AG04449 (cell line): Measurements from ENCODE around the gene P2RY14.

Source experiments
- CTCF ChIA-PET: fragments of 350-600 bp; formaldehyde crosslinking; extraction: SDS; loops from one replicate; lab custom pipeline; 2021; ENCODE audit warnings: antibody characterized with exemption; lab: Yijun Ruan, JAX
- POLR2A ChIA-PET: fragments of 400-600, 350-600 bp; formaldehyde crosslinking; extraction: SDS; loops from one replicate; lab custom pipeline; 2020; ENCODE audit warnings: antibody characterized with exemption, inconsistent platforms; lab: Yijun Ruan, JAX
- DNase-seq: peaks from one replicate; pipeline ENCODE4 v3.0.0-alpha.2; 2010; ENCODE audit warnings: low read depth, low spot score
- H3K4me3 ChIP-seq: 2 replicates; pipeline ENCODE4 v1.5.1; 2011; ENCODE audit warnings: low read depth, mild to moderate bottlenecking, control low read depth, low read length
- TF ChIP-seq, protein P1 (sequence below): IDR thresholded peaks from one replicate; pipeline ENCODE4 v1.5.1; 2011; ENCODE audit warnings: mild to moderate bottlenecking, moderate library complexity, low read length, control low read depth, inconsistent platforms; ENCODE audit not compliant: insufficient read depth; ENCODE audit errors: missing control alignments

Gene P2RY14

DNA sequence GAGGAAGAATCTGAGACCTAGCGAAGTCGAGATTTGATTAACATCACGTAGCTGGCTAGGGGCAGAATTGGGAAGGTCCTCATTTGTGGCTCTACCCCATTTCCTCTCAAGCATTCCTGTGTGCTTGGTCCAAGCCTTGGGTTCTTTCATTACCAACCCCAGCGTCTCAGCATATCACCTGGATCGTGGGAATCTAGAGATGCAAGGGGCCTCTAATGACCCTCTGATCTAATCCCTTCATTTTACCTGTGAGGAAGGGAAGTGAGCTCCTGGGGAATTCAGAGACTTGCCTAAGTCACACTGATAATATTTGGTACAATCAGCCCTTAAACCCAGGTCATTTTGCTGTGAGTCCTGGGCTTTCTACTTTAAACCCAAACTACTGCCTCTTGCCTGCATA is 36.3 kb upstream of the P2RY14 start:
- TF ChIP-seq, protein P1, sequence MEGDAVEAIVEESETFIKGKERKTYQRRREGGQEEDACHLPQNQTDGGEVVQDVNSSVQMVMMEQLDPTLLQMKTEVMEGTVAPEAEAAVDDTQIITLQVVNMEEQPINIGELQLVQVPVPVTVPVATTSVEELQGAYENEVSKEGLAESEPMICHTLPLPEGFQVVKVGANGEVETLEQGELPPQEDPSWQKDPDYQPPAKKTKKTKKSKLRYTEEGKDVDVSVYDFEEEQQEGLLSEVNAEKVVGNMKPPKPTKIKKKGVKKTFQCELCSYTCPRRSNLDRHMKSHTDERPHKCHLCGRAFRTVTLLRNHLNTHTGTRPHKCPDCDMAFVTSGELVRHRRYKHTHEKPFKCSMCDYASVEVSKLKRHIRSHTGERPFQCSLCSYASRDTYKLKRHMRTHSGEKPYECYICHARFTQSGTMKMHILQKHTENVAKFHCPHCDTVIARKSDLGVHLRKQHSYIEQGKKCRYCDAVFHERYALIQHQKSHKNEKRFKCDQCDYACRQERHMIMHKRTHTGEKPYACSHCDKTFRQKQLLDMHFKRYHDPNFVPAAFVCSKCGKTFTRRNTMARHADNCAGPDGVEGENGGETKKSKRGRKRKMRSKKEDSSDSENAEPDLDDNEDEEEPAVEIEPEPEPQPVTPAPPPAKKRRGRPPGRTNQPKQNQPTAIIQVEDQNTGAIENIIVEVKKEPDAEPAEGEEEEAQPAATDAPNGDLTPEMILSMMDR, result no peak
- ChIA-PET POLR2A (no interaction called here), CTCF (interaction anchor here (10.6 kb wide), 1 partner anchor 12 kb away, joined by 94 read pairs; the partner anchor contains the start of gene P2RY13)
- no peak for DNase-seq
- no peak overlapping the region for H3K4me3 ChIP-seq

DNA sequence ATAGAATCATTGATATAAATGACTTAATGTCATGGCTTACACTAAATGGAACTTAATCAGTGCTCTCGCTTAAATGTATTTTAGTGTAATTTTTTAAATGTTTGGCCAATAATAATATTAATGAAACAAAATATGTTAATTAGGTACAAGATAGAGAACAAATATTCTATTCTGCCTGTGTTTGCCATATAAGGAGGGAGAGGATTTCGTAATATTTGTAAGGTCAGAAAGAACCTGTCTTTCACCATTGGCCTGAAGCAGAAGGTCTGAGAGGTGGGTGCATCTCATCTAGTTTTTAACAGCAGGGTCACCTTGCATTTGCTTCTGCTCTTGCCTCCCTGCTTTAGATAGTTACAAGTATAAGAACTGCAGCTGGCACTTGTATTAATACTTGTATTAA is 35.8 kb upstream of the P2RY14 start:
- POLR2A ChIA-PET, result no interaction called here
- H3K4me3 ChIP-seq, result no peak overlapping the region
- CTCF ChIA-PET, result interaction anchor here (10.6 kb wide), 1 partner anchor 12 kb away, joined by 94 read pairs; the partner anchor contains the start of gene P2RY13
- no peak for DNase-seq
- TF ChIP-seq, protein P1, result no peak

DNA sequence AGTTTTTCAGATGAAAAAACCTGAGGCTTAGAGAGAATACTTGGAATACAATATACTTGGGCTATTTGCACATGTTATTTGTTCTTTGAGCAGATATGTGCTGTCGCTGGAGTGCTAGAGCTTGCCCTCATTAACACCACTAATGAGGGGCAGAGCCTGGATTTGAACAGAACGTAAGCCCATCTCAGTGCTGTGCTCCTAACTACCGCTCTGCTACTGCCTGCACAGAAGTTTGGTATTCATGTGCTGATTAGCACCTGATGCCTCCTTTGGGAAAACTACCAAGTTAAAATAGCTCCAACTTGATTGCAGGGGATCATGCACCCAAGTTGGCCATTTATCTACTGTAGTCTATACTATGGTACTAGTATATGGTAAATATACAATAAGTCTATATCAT is 34.6 kb upstream of the P2RY14 start:
- ChIA-PET POLR2A (no interaction called here), CTCF (interaction anchor here (1.3 to 10.6 kb wide), 2 partner anchors 13 to 21 kb away, joined by 5 to 94 read pairs; partner anchors contain the start of gene P2RY13)
- no peak overlapping the region for H3K4me3 ChIP-seq
- no peak for DNase-seq
- TF ChIP-seq, protein P1, result no peak

DNA sequence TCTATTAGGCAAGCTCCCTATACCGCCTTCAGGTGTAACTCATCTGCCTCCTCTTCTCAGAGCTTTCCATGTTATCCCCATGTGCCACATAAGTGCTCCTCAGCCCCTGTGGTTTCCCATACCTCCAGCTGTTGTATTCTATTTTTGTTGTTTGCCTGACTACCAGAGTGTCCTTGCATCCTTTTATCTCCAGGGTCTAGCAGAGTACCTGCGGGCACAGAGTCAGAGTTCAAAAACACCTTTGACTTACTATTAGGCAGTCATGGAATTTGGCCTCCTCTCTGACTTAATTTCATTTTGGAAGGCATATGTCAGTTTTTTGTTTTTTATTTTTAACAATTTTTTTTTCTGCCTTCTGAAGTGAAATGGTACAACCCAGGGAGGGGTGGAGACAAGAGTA is 31.2 kb upstream of the P2RY14 start:
- no peak for DNase-seq
- no peak overlapping the region for H3K4me3 ChIP-seq
- ChIA-PET POLR2A (no interaction called here), CTCF (interaction anchor here (1.1 to 10.6 kb wide), 2 partner anchors 17 to 141 kb away, joined by 3 to 94 read pairs; partner anchors contain the start of gene P2RY13)
- TF ChIP-seq, protein P1, result no peak

DNA sequence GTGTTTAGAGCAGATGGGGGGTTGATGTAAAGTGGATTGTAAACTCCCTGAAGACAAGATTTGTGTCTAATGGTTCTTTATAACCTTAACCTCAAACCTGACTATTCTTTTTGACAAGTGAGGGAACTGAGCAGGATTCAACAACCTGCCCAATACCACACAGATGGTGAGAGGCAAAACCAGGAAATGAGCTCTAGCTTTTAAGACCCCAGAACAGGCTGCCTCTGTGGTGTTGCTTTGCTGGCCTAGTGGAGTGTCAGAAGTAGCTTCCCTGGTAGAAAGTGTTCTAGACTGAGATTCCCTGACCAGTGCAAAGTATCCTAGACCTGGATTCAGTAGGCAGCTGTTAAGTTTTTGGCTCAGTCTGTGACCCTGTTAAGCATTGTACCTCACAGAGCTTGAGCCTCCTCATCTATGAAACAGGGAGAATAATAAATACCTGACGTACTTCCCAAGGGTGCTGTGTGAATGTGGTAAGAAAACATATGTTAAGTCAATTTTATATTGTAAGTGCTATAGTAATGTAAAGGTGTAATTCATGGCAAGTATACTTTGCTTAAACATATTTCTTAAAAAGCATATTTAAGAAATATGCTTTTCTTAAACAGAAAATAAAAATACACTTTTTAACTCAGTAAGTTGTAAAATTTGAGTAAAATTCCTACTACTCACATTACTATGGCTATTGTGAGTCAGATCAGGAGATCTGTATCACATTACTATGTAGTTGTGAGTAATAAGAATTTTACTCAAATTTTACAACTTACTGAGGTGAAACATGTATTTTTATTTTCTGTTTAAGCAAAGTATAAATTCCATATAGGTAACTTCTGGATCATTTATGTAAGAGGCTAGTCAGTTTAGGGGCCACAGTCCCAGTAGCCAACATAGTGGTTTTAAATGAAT is 29.5 kb upstream of the P2RY14 start:
- no peak overlapping the region for H3K4me3 ChIP-seq
- DNase-seq, result no peak
- ChIA-PET CTCF (interaction anchor here (0.8 to 2.7 kb wide), 7 partner anchors 13 to 609 kb away, joined by 3 to 22 read pairs (median 3); no protein-coding TSS in a partner anchor), POLR2A (no interaction called here)
- TF ChIP-seq, protein P1, result no peak

DNA sequence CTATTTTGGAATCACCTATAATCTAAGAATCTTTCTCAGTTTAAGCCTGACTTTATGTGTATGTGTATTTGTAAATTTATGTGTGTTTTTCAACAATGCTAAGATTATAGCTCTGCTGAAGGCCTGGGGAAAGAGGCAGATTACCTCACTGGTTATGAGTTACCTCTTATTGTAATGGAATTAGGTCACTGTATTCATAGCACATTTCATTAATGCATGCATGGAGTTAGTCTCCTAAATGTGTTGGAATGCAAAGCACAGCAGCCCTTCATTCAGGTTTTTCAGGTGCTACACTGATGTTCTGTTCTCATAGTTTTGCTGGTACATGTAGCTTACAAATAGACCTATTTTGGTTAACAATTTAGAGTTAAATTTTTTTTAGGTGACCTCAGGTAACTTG is 28.8 kb upstream of the P2RY14 start:
- H3K4me3 ChIP-seq, result no peak overlapping the region
- CTCF ChIA-PET, result interaction anchor here (1.1 to 2.7 kb wide), 7 partner anchors 12 to 610 kb away, joined by 3 to 22 read pairs (median 3); no protein-coding TSS in a partner anchor
- POLR2A ChIA-PET, result no interaction called here
- no peak for DNase-seq
- TF ChIP-seq, protein P1, result no peak
